Stimulated activated CD8-positive, alpha-beta memory T cell treated with anti-CD3 and anti-CD28 coated beads, Interleukin-15, amount 100 ng/mL, for 4 hours (primary cell): ENCODE measurements around the gene PADI4.

Experiments
- DNase-seq, 2 donors: peaks; one replicate each; pipeline ENCODE4 v3.0.0-alpha.2; 2020; ENCODE audit warnings: low read depth in 2 of 2

PADI4 gene

DNA sequence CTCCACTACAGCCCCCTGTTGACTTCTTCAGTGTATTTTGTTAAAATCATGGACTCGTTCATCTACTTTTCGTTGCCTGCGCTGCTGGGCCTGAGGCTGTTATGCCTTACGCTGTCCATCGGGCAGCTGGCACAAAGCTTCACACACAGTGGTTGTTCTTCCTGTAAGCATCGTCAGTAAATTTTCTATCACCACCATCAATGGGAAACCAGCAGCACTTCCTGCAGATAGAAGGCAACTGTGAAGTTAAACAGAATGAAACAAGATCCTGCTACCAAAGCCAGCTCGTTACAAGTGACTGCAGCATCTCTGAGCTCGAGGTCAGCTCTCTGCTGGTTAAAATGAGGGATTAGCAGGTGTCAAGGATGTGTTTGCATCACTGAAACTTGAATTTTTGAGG lies 42.1 kb downstream of the PADI4 start:
- DNase-seq: no peak

DNA sequence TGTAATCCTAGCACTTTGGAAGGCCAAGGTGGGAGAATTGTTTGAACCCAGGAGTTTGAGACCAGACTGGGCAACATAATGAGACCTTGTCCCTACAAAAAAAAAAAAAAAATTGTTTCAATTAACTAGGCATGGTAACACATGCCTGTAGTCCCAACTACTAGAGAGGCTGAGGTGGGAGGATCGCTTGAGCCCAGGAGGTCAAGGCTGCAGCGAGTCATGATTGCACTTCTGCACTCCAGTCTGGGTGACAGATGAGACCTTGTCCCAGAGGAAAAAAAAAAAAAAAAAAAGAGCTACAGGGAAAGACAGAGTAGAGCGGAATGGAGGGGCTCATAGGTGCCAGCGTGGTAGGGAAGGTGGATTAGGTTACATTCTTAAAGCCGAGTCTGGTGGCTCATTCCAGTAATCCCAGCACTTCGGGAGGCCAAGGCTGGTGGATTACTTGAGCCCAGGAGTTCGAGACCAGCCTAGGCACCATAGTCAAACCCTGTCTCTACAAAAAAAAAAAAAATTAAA lies 43.0 kb downstream of the PADI4 start:
- DNase-seq: no peak

DNA sequence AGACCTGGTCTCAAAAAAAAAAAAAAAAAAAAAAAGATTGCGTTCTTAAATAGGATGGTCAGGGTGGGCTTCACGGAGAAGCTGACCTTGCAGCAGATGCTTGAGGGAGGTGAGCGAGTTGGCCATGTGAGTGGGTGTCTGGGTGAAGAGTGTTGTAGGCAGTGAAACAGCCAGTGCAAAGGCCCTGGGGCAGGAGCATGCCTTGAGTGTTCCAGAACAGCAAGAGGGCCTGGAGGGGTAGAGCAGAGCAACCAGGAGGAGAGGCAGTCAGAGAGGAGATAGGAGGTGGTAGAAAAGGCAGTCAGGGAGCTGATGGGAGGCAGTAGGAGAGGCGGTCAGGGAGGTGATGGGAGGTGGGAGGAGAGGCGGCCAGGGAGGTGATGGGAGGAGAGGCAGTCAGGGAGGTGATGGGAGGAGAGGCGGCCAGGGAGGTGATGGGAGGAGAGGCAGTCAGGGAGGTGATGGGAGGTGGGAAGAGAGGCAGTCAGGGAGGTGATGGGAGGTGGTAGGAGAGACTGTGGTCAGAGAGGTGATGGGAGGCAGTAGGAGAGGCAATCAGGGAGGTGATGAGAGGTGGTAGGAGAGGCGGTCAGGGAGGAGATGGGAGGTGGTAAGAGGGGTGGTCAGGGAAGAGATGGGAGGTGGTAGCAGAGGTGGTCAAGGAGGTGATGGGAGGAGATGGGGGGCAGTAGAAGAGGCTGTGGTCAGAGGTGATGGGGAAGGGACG lies 43.8 kb downstream of the PADI4 start:
- no peak for DNase-seq

DNA sequence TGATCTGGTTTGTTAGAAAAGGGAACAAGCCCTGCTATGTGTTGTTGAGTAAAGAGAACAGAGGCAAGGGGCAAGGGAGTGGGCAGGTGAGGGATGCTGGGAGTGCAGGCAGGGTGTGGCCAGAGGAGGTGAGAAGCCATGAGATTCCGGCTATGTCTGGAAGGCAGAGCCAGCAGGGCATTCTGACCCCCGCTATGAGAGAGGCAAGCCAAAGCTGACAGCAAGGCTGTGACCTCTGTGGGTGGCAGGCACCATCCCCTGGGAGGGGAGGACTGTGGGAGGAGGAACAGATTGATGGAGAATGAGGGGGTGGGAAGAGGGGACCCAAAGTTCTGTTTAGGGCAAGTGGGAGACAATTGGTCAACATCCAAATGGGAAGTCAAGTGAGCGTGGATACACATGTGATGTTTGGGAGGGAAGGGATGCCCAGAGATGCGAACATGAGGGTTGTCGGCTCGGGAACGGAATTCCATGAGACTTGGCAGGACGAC lies 44.5 kb downstream of the PADI4 start:
- no peak for DNase-seq

DNA sequence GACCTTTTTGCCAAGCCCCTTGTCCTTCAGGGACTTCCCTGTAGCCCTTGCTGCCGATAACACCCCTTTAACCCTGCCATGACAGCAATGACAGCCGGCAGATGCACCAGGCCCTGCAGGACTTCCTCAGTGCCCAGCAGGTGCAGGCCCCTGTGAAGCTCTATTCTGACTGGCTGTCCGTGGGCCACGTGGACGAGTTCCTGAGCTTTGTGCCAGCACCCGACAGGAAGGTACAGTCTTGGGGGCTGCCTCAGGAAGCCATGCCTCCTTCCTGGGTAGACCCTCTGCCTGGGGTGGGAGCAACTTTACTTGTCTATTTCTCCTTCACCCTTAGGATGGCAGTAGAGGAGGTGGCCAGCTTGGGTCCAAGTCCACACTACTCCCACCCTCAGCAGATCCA lies 47.9 kb downstream of the PADI4 start:
- no peak for DNase-seq

DNA sequence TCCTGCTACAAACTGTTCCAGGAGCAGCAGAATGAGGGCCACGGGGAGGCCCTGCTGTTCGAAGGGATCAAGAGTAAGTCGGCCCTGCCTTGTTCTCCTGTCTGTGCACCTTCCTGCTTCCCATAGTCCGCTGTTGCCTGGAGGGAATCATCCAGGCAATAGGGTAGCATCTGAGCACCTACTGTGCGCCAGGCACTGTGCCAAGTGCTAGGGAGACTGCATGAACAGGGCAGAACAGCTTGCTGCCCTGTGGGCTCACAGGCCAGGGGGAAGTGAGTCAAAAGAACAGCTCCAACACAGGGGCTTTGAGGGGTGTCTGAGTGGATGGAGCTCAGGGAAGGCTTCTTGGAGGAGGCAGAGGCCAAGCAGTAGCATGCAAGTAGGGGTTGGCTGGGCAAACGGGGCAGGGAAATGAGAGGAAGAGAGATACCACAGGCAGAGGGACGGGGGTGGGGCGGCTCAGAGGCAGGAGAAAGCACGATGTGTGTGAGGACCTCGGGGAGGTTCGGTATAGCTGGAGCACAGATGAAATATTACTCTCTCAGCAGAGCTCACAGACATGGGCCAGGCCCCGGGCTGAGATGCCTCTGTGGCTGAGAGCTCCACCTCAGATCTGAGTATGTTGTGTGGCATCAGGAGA lies 48.5 kb downstream of the PADI4 start:
- DNase-seq: no peak

DNA sequence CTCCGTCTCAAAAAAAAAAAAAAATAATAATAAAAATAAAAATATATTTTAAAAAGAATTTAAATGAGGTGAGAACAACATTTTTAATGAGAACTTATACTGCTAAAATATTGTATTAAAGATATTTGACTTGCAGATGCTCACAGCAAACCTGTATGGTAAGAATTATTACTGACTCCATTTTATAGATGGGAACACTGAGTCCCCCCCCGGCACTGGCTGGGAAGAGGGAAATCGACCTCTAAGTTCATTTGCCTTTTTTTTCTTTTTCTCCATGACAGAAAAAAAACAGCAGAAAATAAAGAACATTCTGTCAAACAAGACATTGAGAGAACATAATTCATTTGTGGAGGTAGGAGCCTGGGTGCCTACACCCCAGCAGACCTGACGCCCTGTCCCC lies 50.6 kb downstream of the PADI4 start:
- no peak for DNase-seq

DNA sequence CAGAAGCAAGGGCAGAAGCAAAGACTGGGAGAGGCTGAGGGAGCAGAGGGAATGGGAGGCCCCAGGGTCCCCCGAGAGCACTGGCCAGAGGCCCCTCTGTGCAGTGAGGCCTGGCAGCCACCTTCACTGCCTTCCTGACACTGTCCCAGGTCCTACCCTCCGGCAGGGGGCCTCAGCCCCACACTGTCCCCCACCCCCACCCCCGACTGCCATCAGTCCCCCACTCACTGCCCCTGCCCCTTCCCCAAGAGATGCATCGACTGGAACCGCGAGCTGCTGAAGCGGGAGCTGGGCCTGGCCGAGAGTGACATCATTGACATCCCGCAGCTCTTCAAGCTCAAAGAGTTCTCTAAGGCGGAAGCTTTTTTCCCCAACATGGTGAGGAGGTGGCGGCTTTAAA lies 51.0 kb downstream of the PADI4 start:
- no peak for DNase-seq

DNA sequence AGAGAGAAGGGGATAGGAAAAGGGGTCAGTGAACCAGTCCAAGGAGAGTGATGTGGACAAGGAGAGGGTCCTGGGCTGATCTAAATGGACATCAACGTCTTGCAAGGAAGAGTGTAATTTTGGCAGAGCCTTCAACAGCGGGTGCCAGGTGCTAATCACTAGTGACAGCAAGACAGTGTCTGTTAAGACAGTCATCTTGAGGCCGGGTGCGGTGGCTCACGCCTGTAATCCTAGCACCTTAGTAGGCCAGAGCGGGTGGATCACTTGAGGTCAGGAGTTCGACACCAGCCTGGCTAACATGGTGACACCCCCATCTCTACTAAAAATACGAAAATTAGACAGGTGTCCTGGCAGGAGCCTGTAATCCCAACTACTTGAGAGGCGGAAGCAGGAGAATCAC lies 51.8 kb downstream of the PADI4 start:
- DNase-seq: no peak

DNA sequence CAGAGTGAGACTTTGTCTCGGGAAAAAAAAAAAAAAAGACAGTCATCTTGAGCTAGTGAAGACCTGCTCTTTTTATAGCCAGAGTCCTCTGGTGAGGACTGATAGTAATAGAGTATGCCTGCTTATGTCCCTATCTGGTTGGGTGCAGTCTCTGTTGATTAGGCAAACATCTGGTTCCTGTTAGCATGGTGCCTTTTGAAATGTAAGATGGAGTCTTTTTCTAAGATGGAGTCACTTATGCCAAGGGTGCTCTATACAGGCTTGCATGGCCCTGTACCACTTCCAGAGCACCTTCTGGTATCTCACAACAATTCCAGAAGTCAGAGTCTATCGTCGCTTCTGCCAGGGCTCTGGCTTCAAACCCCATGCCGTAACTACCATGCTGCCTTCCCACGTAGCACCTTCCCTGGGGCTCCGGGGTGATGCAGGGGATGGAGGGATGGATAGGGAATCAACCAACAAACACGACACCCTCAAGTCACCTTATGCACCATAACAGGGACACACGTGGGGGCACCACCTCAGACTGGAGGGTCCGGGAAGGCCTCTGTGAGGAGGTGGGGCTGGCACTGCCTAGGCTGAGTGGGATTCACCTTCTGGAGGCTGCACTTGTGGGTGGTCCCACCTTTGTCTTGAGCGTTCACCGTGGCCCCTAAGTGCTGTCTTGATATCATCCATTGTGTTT lies 52.4 kb downstream of the PADI4 start:
- DNase-seq: no peak

DNA sequence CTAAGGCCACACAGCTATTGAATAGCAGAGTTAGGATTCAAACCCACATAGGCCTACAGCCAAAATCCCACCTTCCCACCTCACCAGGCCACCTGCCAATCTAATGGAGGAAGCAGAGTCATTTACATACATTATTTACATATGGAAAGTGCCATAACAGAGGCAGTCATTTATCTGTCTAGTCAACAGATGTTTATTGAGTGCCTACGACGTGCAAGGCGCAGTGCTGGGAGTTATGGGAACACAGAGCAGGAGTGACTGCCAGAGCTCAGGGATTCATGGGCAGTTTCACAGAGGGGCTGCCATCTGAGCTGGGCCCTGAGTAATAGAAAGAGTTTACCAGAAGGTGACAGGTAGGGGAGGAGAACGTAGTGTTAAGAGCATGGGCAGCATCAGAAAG lies 53.7 kb downstream of the PADI4 start:
- no peak for DNase-seq

DNA sequence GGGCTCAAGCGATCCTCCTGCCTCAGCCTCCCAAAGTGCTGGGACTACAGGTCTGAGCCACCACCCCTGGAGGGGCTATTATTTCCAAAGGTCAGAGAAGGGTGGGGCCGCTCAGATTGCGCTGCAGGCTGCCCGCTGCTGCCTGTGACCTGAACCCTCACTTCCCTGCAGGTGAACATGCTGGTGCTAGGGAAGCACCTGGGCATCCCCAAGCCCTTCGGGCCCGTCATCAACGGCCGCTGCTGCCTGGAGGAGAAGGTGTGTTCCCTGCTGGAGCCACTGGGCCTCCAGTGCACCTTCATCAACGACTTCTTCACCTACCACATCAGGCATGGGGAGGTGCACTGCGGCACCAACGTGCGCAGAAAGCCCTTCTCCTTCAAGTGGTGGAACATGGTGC lies 55.4 kb downstream of the PADI4 start:
- DNase-seq: no peak

DNA sequence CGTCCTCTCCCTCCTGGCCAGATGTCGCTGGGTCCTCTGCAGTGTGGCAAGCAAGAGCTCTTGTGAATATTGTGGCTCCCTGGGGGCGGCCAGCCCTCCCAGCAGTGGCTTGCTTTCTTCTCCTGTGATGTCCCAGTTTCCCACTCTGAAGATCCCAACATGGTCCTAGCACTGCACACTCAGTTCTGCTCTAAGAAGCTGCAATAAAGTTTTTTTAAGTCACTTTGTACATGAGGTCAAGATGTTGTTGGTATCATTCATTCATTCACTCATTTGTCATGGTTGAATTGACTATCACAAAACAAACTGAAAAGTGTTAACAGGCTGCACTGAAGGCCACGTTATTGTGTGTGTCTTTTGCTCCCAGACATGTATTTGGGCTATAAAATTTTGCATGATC lies 55.8 kb downstream of the PADI4 start:
- DNase-seq: no peak

DNA sequence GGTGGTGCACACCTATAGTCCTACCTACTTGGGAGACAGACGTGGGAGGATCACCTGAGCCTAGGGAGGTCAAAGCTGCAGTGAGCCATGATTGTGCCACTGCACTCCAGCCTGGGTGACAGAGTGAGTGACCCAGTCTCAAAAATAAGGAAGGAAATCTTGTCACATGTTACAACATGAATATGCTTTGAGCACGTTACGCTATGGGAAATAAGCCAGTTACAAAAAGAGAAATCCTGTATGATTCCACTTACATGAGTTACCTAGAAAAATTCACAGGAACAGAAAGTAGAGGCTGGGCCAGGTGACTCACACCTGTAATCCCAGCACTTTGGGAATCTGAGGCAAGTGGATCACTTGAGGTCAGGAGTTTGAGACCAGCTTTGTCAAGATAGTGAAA lies 57.3 kb downstream of the PADI4 start:
- no peak for DNase-seq

DNA sequence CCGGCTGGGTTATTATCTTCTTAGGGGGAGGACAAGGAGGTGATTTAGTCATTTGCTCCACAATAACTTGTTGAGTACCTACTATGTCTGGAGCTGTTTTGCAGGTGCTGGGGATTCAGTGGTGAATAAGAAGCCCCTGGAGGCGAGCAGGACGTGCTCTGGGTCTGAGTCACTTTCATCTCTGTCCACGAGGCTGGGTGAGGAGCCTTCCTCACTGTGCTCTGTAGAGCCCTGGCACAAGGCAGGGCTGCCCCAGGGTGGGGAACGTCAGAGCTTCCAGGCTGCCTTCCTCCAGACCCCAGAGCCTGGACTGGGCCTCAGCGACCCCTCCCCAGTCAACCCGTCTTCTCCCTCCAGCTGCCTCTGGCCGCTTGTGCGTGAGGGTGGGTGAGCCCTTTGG lies 61.5 kb downstream of the PADI4 start:
- no peak for DNase-seq

DNA sequence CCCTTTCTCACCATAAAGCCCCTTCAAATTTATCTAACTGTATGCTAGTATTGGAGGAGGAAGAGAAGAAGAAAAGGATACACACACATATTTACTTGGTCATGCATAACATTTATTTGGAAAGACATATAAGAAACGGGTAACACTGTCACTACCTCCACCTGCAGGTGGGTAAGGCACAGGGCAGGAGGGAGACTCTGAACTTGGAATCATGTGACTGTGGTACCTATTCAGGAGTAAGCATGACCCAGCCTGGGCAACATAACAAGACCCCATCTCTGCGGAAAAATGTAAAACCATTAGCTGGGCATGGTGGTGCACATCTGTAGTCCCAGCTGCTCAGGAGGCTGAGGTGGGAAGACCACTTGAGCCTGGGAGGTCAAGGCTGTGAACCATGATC lies 62.6 kb downstream of the PADI4 start:
- no peak for DNase-seq

DNA sequence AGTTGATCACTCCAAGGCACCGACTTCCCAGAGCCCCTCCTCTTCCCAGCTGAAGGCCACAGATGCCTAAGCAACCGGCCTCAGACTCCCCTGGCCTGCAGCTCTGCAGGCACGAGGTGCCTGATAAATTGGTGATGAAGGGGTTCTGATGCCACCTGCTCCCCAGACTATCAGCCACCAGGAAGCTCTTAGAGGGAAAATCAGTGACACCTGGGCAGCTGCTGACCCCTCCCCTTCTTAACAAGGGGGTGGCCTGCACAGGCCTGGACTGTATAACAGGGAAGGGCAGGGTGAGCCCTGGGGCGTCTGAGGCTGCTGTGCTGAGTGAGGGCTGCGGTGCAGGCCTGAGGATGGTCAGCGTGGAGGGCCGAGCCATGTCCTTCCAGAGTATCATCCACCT lies 63.9 kb downstream of the PADI4 start, which contains the start of gene PADI6:
PADI6 (plus strand) TSS at position 301 of the 400 bp plus-strand sequence; CDS start at position 351, 50 bp downstream.
- no peak for DNase-seq

DNA sequence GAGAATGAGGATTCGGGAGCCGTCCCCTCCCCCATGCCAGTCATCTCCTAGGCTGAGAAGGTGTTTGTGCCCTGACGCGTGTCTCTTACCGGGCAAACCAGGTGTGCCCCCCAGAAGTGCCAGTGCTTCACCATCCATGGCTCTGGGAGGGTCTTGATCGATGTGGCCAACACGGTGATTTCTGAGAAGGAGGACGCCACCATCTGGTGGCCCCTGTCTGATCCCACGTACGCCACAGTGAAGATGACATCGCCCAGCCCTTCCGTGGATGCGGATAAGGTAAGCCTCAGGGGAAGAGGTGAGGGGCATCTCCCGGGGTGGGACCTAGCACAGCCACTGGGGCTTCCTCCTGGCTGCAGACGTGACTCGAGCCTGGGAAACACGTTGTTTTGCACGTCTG lies 65.0 kb downstream of the PADI4 start:
- no peak for DNase-seq

DNA sequence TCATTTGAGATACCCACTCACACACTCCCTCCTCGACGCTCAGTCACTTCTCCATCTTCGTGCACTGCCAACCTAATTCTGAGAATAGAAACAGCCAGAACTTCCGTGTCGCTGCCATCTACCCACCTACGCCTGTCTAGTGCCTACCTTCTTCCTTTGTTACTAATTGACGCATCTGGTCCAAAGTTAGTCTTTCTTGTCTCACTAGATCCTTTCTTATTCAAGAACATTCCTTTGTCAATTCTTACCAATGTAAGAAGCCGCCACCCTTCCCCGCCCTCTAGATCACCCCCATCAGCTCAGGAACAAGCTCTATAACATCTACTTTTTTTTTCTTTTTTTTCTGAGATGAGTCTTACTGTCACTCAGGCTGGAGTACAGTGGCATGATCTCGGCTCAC lies 67.7 kb downstream of the PADI4 start:
- no peak for DNase-seq

DNA sequence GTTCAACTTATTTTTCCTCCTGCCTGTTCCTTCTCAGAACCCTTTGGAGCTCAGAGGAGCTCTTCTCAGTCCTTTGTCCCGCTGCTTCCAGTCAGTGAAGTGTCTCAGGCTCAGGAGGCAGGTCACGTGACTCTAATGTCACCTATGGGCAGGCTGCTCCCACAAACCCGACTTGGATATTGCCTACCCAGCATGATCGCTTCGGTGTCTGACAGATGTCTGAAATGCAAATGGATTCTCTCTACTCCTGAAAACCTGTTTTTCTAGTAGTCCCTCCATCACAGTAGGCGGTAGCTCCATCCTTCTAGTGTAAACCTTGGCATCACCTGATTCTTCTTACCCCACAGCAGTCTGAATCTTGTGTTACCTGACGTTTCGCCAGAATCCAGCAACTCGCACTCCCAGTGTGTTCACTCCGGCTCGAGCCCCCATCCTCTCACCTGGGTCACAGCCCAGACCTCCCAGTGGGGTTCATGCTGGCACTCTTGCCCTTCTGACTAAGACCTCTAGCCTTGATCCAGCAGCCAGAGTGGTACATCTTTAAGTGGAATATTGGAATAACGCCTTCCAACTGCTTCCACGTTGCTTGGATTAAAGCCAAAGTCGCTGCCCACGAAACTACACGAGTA lies 69.4 kb downstream of the PADI4 start:
- DNase-seq: no peak

DNA sequence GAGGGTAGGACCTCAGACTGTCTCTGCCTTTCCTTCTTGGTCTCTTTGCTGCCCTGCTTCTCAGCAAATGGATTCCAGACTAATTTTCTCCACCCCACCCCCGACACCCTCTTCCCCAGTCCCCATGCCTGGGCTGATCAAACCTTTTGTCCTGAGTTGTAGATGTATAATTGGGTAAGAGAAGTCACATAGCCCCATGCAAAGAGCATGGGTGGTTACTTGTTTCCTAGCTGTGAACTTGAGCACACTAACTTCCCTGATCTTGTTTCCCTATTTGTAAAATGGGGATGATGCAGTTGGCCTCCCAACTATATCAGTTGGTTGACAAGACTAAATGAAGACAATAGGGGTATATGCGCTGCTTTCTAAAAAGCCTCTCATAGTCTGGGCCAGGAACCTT lies 73.2 kb downstream of the PADI4 start:
- no peak for DNase-seq

DNA sequence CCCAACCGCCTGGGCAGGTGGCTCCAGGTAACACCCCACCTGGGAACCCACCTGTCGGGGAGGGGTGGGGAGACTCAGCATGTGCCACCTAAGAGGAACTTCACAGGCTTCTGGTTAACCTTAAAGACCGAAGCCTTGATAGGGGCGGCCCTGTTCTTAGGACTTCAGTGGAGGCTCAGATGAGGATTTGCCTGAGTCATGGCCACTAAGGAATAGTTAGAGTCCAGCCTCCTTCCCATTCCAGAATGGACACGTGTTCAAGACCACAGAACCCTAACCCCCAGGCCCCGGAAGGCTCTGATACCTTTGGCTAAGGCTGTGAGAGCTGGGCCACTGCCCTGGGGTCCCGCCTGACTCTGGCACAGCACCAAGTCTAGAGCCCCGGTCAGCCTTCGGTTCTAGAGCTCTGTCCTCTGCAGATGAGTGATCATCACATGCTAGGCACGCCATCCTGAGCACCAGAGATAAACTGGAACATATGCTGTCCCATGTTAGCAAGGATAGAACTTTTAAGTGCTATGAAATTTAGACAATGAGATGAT lies 84.3 kb downstream of the PADI4 start:
- DNase-seq: no peak
